Measurements from ENCODE around the gene KCNQ1. TPM values are rescaled to one million over a fixed set of nuclear protein-coding genes. Genes with fewer than 3 reads are reported as not detected.

Gene KCNQ1
- total and polyA plus RNA-seq, 2 of the 13 experiments (the other 11 are each of a cell fraction or from before 2014, with no cell fraction given): 0.02 to 0.08 TPM

DNA sequence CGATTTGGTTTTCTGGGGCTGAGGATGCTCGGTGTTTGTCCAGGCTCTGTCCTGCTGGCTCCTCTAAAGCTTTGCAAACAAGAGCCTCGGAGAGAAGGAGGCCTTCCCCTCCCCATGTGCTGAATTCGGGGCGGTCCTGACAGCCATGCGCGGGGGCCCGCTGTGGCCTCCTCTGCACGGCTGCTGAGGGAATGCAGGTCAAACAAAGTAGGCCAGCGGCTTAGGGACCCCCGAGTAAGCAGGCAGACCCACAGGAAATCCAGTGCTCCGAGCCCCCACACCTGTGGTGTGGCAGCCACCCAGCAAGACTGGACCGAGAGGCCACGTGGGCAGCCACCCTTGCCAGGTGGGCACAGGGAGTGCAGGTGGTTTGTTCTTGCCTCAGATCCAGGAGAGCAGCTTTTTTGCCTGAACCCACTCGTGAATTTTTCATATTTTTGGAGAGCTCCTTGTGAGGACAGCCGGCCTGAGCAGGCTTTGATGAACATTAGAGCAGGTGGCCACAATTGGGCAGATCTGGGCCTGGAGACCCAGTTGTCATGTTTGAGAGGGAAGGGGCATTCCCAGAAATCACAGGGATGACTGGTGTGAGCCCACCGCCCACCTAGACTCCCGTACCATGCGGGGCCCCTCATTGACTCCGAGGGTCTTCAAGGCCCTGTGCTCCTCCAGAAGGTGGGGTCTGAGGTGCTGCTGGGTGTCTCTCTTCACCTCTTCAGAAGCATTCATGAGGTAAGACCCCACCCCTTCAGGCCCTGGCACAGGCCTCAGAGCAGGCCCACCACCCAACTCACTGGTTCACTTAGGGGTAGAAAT lies 298.0 kb downstream of the KCNQ1 start (continued):
- TF ChIP-seq RXRA (CRISPR knock-in tag; IDR thresholded peaks at IDR 0.05) (peak; percentile 14; the same call in 1 of the 2 replicates), PRPF4 (IDR thresholded peaks at IDR 0.05; ENCODE audit: low read depth, low read length, poor library complexity, severe bottlenecking) (no peak), BCL6 (CRISPR knock-in tag; IDR thresholded peaks at IDR 0.05) (no peak), TCF7 (IDR thresholded peaks at IDR 0.05; ENCODE audit: low read depth) (no peak), HNRNPUL1 (IDR thresholded peaks at IDR 0.05; ENCODE audit: low read depth, low read length) (no peak)
- TF ChIP-seq, protein P1, sequence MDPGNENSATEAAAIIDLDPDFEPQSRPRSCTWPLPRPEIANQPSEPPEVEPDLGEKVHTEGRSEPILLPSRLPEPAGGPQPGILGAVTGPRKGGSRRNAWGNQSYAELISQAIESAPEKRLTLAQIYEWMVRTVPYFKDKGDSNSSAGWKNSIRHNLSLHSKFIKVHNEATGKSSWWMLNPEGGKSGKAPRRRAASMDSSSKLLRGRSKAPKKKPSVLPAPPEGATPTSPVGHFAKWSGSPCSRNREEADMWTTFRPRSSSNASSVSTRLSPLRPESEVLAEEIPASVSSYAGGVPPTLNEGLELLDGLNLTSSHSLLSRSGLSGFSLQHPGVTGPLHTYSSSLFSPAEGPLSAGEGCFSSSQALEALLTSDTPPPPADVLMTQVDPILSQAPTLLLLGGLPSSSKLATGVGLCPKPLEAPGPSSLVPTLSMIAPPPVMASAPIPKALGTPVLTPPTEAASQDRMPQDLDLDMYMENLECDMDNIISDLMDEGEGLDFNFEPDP (CRISPR knock-in tag; conservative IDR thresholded peaks at IDR 0.05): no peak
- TF ChIP-seq, protein P2, sequence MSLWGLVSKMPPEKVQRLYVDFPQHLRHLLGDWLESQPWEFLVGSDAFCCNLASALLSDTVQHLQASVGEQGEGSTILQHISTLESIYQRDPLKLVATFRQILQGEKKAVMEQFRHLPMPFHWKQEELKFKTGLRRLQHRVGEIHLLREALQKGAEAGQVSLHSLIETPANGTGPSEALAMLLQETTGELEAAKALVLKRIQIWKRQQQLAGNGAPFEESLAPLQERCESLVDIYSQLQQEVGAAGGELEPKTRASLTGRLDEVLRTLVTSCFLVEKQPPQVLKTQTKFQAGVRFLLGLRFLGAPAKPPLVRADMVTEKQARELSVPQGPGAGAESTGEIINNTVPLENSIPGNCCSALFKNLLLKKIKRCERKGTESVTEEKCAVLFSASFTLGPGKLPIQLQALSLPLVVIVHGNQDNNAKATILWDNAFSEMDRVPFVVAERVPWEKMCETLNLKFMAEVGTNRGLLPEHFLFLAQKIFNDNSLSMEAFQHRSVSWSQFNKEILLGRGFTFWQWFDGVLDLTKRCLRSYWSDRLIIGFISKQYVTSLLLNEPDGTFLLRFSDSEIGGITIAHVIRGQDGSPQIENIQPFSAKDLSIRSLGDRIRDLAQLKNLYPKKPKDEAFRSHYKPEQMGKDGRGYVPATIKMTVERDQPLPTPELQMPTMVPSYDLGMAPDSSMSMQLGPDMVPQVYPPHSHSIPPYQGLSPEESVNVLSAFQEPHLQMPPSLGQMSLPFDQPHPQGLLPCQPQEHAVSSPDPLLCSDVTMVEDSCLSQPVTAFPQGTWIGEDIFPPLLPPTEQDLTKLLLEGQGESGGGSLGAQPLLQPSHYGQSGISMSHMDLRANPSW (CRISPR knock-in tag; IDR thresholded peaks at IDR 0.05; ENCODE audit: borderline replicate concordance): no peak
- TF ChIP-seq, protein P3, sequence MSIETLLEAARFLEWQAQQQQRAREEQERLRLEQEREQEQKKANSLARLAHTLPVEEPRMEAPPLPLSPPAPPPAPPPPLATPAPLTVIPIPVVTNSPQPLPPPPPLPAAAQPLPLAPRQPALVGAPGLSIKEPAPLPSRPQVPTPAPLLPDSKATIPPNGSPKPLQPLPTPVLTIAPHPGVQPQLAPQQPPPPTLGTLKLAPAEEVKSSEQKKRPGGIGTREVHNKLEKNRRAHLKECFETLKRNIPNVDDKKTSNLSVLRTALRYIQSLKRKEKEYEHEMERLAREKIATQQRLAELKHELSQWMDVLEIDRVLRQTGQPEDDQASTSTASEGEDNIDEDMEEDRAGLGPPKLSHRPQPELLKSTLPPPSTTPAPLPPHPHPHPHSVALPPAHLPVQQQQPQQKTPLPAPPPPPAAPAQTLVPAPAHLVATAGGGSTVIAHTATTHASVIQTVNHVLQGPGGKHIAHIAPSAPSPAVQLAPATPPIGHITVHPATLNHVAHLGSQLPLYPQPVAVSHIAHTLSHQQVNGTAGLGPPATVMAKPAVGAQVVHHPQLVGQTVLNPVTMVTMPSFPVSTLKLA (IDR thresholded peaks at IDR 0.05): peak; percentile 70
- TF ChIP-seq, protein P4, sequence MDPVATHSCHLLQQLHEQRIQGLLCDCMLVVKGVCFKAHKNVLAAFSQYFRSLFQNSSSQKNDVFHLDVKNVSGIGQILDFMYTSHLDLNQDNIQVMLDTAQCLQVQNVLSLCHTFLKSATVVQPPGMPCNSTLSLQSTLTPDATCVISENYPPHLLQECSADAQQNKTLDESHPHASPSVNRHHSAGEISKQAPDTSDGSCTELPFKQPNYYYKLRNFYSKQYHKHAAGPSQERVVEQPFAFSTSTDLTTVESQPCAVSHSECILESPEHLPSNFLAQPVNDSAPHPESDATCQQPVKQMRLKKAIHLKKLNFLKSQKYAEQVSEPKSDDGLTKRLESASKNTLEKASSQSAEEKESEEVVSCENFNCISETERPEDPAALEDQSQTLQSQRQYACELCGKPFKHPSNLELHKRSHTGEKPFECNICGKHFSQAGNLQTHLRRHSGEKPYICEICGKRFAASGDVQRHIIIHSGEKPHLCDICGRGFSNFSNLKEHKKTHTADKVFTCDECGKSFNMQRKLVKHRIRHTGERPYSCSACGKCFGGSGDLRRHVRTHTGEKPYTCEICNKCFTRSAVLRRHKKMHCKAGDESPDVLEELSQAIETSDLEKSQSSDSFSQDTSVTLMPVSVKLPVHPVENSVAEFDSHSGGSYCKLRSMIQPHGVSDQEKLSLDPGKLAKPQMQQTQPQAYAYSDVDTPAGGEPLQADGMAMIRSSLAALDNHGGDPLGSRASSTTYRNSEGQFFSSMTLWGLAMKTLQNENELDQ (CRISPR knock-in tag; IDR thresholded peaks at IDR 0.05; ENCODE audit: borderline replicate concordance): no peak
- TF ChIP-seq, protein P5, sequence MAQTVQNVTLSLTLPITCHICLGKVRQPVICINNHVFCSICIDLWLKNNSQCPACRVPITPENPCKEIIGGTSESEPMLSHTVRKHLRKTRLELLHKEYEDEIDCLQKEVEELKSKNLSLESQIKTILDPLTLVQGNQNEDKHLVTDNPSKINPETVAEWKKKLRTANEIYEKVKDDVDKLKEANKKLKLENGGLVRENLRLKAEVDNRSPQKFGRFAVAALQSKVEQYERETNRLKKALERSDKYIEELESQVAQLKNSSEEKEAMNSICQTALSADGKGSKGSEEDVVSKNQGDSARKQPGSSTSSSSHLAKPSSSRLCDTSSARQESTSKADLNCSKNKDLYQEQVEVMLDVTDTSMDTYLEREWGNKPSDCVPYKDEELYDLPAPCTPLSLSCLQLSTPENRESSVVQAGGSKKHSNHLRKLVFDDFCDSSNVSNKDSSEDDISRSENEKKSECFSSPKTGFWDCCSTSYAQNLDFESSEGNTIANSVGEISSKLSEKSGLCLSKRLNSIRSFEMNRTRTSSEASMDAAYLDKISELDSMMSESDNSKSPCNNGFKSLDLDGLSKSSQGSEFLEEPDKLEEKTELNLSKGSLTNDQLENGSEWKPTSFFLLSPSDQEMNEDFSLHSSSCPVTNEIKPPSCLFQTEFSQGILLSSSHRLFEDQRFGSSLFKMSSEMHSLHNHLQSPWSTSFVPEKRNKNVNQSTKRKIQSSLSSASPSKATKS (CRISPR knock-in tag; IDR thresholded peaks at IDR 0.05): no peak
- TF ChIP-seq, protein P6, sequence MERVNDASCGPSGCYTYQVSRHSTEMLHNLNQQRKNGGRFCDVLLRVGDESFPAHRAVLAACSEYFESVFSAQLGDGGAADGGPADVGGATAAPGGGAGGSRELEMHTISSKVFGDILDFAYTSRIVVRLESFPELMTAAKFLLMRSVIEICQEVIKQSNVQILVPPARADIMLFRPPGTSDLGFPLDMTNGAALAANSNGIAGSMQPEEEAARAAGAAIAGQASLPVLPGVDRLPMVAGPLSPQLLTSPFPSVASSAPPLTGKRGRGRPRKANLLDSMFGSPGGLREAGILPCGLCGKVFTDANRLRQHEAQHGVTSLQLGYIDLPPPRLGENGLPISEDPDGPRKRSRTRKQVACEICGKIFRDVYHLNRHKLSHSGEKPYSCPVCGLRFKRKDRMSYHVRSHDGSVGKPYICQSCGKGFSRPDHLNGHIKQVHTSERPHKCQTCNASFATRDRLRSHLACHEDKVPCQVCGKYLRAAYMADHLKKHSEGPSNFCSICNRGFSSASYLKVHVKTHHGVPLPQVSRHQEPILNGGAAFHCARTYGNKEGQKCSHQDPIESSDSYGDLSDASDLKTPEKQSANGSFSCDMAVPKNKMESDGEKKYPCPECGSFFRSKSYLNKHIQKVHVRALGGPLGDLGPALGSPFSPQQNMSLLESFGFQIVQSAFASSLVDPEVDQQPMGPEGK (CRISPR knock-in tag; IDR thresholded peaks at IDR 0.05): peak; percentile 42; the same call in 1 of the 2 replicates
- TF ChIP-seq, protein P7, sequence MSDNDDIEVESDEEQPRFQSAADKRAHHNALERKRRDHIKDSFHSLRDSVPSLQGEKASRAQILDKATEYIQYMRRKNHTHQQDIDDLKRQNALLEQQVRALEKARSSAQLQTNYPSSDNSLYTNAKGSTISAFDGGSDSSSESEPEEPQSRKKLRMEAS (IDR thresholded peaks at IDR 0.05): peak; percentile 58; the same call in 1 of the 2 replicates

Measured in HepG2 (cell line).